ENCODE data around the gene RRP15.

The RRP15 gene

GRCh38 chr1:218383051-218383450 lies 98.0 kb downstream of the RRP15 start:
- TF ChIP-seq, protein P1, sequence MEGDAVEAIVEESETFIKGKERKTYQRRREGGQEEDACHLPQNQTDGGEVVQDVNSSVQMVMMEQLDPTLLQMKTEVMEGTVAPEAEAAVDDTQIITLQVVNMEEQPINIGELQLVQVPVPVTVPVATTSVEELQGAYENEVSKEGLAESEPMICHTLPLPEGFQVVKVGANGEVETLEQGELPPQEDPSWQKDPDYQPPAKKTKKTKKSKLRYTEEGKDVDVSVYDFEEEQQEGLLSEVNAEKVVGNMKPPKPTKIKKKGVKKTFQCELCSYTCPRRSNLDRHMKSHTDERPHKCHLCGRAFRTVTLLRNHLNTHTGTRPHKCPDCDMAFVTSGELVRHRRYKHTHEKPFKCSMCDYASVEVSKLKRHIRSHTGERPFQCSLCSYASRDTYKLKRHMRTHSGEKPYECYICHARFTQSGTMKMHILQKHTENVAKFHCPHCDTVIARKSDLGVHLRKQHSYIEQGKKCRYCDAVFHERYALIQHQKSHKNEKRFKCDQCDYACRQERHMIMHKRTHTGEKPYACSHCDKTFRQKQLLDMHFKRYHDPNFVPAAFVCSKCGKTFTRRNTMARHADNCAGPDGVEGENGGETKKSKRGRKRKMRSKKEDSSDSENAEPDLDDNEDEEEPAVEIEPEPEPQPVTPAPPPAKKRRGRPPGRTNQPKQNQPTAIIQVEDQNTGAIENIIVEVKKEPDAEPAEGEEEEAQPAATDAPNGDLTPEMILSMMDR (IDR thresholded peaks at IDR 0.05; ENCODE audit: borderline replicate concordance, control extremely low read depth, extremely low read depth, insufficient read depth, missing control alignments): no peak
- in situ Hi-C loops (cut with MboI; ENCODE audit: low sequenced_read_pairs, unreplicated experiment): no loop called here
- no peak for DNase-seq (ENCODE audit: low spot score)

DNA sequence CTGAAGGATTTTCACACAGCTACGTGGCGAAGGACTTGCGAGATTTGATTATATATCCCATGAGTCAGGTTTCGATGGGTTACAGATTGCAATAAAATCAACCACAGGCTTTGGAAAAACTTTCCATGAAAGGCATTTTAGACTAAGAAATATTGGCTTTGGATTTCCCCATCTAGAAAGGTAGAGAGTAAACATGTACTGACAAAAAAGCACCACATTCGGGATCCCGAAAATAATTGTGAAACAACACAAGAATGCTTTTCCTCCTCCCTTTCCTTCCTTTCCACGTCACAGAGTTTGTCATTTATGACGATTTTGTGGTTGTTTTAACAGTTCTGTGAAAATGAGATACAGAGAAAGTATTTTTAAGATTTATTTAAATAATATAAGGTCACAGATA lies 98.6 kb downstream of the RRP15 start:
- in situ Hi-C loops (cut with MboI; ENCODE audit: low sequenced_read_pairs, unreplicated experiment): no loop called here
- TF ChIP-seq, protein P1 (IDR thresholded peaks at IDR 0.05; ENCODE audit: borderline replicate concordance, control extremely low read depth, extremely low read depth, insufficient read depth, missing control alignments): no peak
- no peak for DNase-seq (ENCODE audit: low spot score)

DNA sequence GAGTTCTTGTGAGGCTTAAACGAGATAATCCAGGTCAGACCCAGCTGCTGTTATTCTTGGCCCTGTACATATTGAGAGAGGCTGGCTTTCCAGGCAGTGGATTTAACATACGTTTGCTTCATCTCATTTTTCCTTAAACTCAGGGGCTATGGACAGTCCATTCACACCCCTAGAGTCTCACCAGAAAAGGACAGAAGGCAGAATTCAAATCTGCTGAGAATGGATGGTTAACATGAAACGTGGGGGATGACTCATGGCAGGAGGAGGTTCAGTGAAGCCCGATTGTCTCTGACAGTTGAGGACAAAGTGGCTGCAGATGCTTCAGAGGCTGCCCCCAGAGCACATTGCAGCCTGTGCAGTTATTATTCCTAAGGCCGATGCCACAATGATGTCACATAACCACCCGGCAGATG lies 99.5 kb downstream of the RRP15 start:
- no peak for DNase-seq (ENCODE audit: low spot score)
- in situ Hi-C loops (cut with MboI; ENCODE audit: low sequenced_read_pairs, unreplicated experiment): no loop called here
- TF ChIP-seq, protein P1 (IDR thresholded peaks at IDR 0.05; ENCODE audit: borderline replicate concordance, control extremely low read depth, extremely low read depth, insufficient read depth, missing control alignments): no peak

All from GM13976 (cell line).